Esophagus muscularis mucosa (tissue), 4 donors: Measurements from ENCODE around the gene ARMC9. TPM values are rescaled to one million over a fixed set of nuclear protein-coding genes. Genes with fewer than 3 reads are reported as not detected.
A peak's percentile ranks its signal among the peaks of the same experiment; 100 is the strongest.

Experiments used
- DNase-seq: peaks from one replicate; pipeline ENCODE4 v3.0.0-alpha.2; 2017; ENCODE audit errors: extremely low spot score
- H3K27ac ChIP-seq, 4 donors: fragments of 200-600 bp; sonication (generic); replicated peaks in 1 of 4; 1 replicate in 3 of 4; 2 replicates in 1 of 4; pipeline ENCODE4 v1.5.1; 2016 to 2019; ENCODE audit warnings: mild to moderate bottlenecking in 1 of 4
- H3K27me3 ChIP-seq, 4 donors: fragments of 200-600 bp; sonication (generic); one replicate each; pipeline versions ENCODE4 v1.5.1 to v1.6.0; 2016 to 2019
- H3K36me3 ChIP-seq, 4 donors: fragments of 200-600 bp; sonication (generic); one replicate each; pipeline ENCODE4 v1.5.1; 2016 to 2019
- H3K4me1 ChIP-seq, 4 donors: fragments of 200-600 bp; sonication (generic); one replicate each; pipeline ENCODE4 v1.5.1; 2016 to 2019
- H3K4me3 ChIP-seq, 4 donors: fragments of 200-600 bp; sonication (generic); 1 replicate in 2 of 4; 2 replicates in 2 of 4; pipeline ENCODE4 v1.5.1; 2016 to 2019; ENCODE audit warnings: mild to moderate bottlenecking in 4 of 4, moderate library complexity in 1 of 4
- H3K9me3 ChIP-seq, 4 donors: fragments of 200-600 bp; sonication (generic); 1 replicate in 3 of 4; 2 replicates in 1 of 4; pipeline ENCODE4 v1.5.1; 2016 to 2019
- EP300 ChIP-seq: sonication (generic); formaldehyde crosslinking; IDR thresholded peaks from one replicate; pipeline ENCODE4 v1.6.1; 2017; ENCODE audit warnings: antibody characterized with exemption
- POLR2A ChIP-seq: fragments of 450-650 bp; IDR thresholded peaks from one replicate; pipeline ENCODE4 v1.6.1; 2017; ENCODE audit warnings: antibody characterized with exemption, moderate library complexity, mild to moderate bottlenecking, low read depth
- POLR2AphosphoS5 ChIP-seq, 2 donors: sonication (generic); formaldehyde crosslinking; IDR thresholded peaks; one replicate each; pipeline ENCODE4 v1.6.1; 2017; ENCODE audit warnings: antibody characterized with exemption in 2 of 2
- WGBS: methylation state at CpG from one replicate; pipeline ENCODE4 v1.1.5; 2018; 5-methylcytosine and 5-hydroxymethylcytosine counted together
- intact Hi-C: fragments of 100-400 bp; cut with DNase I; formaldehyde crosslinking; loops from one replicate; pipeline ENCODE4 v1.15.1; 2023
- total RNA-seq, 4 donors: library from RNA; depleted of rRNA; stranded (reverse); fragments of >200 nt; gene quantifications; one replicate each; pipeline versions ENCODE4 v1.1.0 to v1.2.1, GENCODE V29; 2016
- TF ChIP-seq, protein P1 (sequence below), 3 experiments: fragments of 200-600 bp in 2 of 3; fragments of 450-650 bp in 1 of 3; sonication (generic) in 2 of 3; IDR thresholded peaks; one replicate each; pipeline ENCODE4 v1.5.1; 2017 to 2019; ENCODE audit warnings: antibody characterized with exemption in 3 of 3, mild to moderate bottlenecking in 2 of 3, moderate library complexity in 1 of 3

The ARMC9 gene
- total RNA-seq, 4 donors from 2014 or later: 119 to 262 (median 152) TPM

- intact Hi-C loops: no loop called here
These were observed 37.1 kb upstream of the ARMC9 start for GRCh38 chr2:231161252-231161839.

GRCh38 chr2:231161877-231162329 lies 36.5 kb upstream of the ARMC9 start:
- peaks cover 9 to 50% (median 20%) of the 10 kb centered on the region in 4 donors for H3K36me3 ChIP-seq
- intact Hi-C loops: no loop called here
- no peak for DNase-seq

More at GRCh38 chr2:231161252-231161839, 37.1 kb upstream of the ARMC9 start:
- WGBS: 79% methylated on average over 7 of the region's 7 CpGs
- H3K4me1 ChIP-seq: peaks cover 0 to 50% (median 31%) of the 10 kb centered on the region in 4 donors
- peak overlapping the region; percentile 70 to 81 (median 73) for H3K27ac ChIP-seq
- TF ChIP-seq EP300 (no peak), POLR2AphosphoS5 (IDR thresholded peaks at IDR 0.05) (no peak), POLR2A (no peak)
- TF ChIP-seq, protein P1, sequence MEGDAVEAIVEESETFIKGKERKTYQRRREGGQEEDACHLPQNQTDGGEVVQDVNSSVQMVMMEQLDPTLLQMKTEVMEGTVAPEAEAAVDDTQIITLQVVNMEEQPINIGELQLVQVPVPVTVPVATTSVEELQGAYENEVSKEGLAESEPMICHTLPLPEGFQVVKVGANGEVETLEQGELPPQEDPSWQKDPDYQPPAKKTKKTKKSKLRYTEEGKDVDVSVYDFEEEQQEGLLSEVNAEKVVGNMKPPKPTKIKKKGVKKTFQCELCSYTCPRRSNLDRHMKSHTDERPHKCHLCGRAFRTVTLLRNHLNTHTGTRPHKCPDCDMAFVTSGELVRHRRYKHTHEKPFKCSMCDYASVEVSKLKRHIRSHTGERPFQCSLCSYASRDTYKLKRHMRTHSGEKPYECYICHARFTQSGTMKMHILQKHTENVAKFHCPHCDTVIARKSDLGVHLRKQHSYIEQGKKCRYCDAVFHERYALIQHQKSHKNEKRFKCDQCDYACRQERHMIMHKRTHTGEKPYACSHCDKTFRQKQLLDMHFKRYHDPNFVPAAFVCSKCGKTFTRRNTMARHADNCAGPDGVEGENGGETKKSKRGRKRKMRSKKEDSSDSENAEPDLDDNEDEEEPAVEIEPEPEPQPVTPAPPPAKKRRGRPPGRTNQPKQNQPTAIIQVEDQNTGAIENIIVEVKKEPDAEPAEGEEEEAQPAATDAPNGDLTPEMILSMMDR (IDR thresholded peaks at IDR 0.05): no peak
- H3K27me3 ChIP-seq: no peaks in the 10 kb centered on the region
- H3K4me3 ChIP-seq: no peak overlapping the region
- no peak for DNase-seq
- H3K9me3 ChIP-seq: no peaks in the 10 kb centered on the region
- H3K36me3 ChIP-seq: peaks cover 3 to 44% (median 14%) of the 10 kb centered on the region in 4 donors

GRCh38 chr2:231163011-231163410 lies 35.4 kb upstream of the ARMC9 start:
- 95% methylated on average over 3 of the region's 3 CpGs for WGBS
- H3K27me3 ChIP-seq: no peaks in the 10 kb centered on the region
- no peak overlapping the region for H3K4me3 ChIP-seq
- intact Hi-C loops: no loop called here
- H3K9me3 ChIP-seq: no peaks in the 10 kb centered on the region
- peaks cover 0 to 50% (median 31%) of the 10 kb centered on the region in 4 donors for H3K4me1 ChIP-seq
- DNase-seq: no peak
- peaks cover 14 to 54% (median 31%) of the 10 kb centered on the region in 4 donors for H3K36me3 ChIP-seq
- peak overlapping the region; percentile 70 to 81 (median 73) for H3K27ac ChIP-seq
- TF ChIP-seq POLR2A (no peak), EP300 (no peak), POLR2AphosphoS5 (IDR thresholded peaks at IDR 0.05) (no peak)
- TF ChIP-seq, protein P1 (IDR thresholded peaks at IDR 0.05): no peak

More at GRCh38 chr2:231161877-231162329, 36.5 kb upstream of the ARMC9 start:
- Histone ChIP-seq H3K9me3 (no peaks in the 10 kb centered on the region), H3K4me3 (no peak overlapping the region), H3K4me1 (peaks cover 0 to 50% (median 31%) of the 10 kb centered on the region in 4 donors), H3K27me3 (no peaks in the 10 kb centered on the region), H3K27ac (peak overlapping the region; percentile 70 to 81 (median 73))
- 22% methylated on average over 2 of the region's 2 CpGs for WGBS
- peak in 1 of 2 donors; percentile 69 for TF ChIP-seq POLR2AphosphoS5 (IDR thresholded peaks at IDR 0.05)
- TF ChIP-seq, protein P1 (IDR thresholded peaks at IDR 0.05): no peak

DNA sequence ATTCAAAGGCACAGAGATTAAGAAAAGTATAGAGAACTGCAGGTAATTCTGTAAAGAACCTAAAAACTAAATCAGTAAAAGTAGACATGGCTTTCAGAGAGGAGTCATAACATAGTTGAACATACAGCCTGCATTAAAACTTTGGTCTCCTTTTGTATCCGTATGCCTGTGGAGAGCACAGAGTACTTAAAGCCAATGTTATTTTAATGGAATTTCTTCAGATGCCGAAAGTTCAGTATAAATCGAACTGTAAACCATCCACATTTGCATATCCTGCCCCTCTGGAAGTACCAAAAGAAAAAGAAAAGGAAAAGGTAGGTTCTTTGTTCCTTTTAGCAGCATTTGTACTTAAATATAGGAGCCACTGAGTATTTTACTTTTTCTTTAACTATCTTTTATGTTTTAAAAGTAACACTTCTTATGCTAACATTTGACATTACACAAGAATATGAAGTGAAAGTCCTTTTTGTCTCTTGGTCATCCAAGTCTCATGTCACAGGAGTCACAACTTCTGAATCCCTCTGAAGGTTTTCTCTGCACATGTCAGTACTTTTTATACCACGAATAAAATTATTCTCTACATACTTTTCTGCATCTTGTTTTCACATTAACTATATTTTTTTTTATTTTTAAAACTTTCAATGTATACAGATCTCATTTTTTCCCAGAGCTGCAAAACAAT lies 34.9 kb upstream of the ARMC9 start:
- H3K27me3 ChIP-seq: no peaks in the 10 kb centered on the region
- H3K9me3 ChIP-seq: no peaks in the 10 kb centered on the region
- no peak for TF ChIP-seq POLR2AphosphoS5 (IDR thresholded peaks at IDR 0.05)
- TF ChIP-seq POLR2A: no peak
- TF ChIP-seq, protein P1 (IDR thresholded peaks at IDR 0.05): no peak
- no peak for TF ChIP-seq EP300
- peaks cover 14 to 49% (median 31%) of the 10 kb centered on the region in 4 donors for H3K36me3 ChIP-seq
- intact Hi-C loops: no loop called here
- DNase-seq: no peak
- no peak overlapping the region for H3K4me3 ChIP-seq
- H3K27ac ChIP-seq: peak overlapping the region; percentile 70 to 81 (median 73)
- H3K4me1 ChIP-seq: peaks cover 0 to 50% (median 31%) of the 10 kb centered on the region in 4 donors
- WGBS: 87% methylated on average over 4 of the region's 4 CpGs
